ENCODE results near the gene ELK4.

DNA sequence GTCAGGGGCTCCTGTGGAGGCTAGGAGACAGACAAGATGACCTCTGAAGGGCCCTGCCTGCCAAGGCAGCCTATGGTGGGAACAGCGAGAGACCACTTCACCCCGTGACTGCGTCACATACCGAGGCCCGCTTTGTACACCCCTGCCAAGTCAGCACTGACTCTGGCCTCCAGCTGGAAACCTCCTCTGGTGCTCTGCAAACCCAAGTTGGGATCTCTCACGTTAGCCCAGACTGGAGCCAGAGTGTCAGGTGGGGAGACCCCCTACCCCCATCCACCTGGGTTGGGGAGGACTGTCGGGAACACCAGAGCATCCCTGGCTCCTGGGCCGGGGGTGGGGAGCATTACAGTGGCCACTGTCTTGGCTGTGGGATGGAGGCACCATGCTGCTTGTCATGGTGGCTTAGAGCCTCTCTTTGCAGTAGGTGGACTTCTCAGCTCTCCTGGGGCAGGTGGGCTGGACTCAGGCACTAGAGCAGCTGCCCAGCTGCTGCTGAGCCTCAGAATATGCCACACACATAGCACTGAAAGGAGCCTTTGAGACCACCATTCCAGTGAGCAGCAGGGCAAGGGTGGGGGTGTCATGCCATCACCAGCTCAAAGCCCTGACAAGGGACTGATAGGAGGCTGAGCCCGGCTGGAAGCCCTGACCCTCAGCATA lies 50.4 kb downstream of the ELK4 start:
- TF ChIP-seq BHLHE40 (IDR thresholded peaks at IDR 0.05; ENCODE audit: low read depth, low read length) (no peak), MAFK (IDR thresholded peaks at IDR 0.05; ENCODE audit: low read depth, low read length) (no peak), POLR2A (IDR thresholded peaks at IDR 0.05; ENCODE audit: low read depth, low read length) (no peak), RAD21 (IDR thresholded peaks at IDR 0.05; ENCODE audit: low read length) (no peak)
- TF ChIP-seq, protein P1, sequence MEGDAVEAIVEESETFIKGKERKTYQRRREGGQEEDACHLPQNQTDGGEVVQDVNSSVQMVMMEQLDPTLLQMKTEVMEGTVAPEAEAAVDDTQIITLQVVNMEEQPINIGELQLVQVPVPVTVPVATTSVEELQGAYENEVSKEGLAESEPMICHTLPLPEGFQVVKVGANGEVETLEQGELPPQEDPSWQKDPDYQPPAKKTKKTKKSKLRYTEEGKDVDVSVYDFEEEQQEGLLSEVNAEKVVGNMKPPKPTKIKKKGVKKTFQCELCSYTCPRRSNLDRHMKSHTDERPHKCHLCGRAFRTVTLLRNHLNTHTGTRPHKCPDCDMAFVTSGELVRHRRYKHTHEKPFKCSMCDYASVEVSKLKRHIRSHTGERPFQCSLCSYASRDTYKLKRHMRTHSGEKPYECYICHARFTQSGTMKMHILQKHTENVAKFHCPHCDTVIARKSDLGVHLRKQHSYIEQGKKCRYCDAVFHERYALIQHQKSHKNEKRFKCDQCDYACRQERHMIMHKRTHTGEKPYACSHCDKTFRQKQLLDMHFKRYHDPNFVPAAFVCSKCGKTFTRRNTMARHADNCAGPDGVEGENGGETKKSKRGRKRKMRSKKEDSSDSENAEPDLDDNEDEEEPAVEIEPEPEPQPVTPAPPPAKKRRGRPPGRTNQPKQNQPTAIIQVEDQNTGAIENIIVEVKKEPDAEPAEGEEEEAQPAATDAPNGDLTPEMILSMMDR (conservative IDR thresholded peaks at IDR 0.05; ENCODE audit: low read depth, low read length): no peak
